GM21447 (cell line): ENCODE data around the gene COX6B2.
"Not testable (repeated sequence)": the region's sequence is repeated elsewhere in the genome, so short reads cannot be mapped to it uniquely, and the experiment has no call there.

Experiments
- ATAC-seq: cut with Tn5 transposase; IDR thresholded peaks from one replicate; pipeline ENCODE4 v1.9.1; 2021; ENCODE audit not compliant: unreplicated experiment

Gene COX6B2

GRCh38 chr19:55354698-55355212 lies at the start of gene COX6B2:
Gene COX6B2, minus strand, starts transcription at chr19:55354719. Its CDS starts 198 bp downstream, at chr19:55354521.
- ATAC-seq = no peak

GRCh38 chr19:55402509-55402908 lies 48.0 kb upstream of the COX6B2 start:
- no peak for ATAC-seq

GRCh38 chr19:55401390-55401789 lies 46.9 kb upstream of the COX6B2 start:
- not testable (repeated sequence) for ATAC-seq

DNA sequence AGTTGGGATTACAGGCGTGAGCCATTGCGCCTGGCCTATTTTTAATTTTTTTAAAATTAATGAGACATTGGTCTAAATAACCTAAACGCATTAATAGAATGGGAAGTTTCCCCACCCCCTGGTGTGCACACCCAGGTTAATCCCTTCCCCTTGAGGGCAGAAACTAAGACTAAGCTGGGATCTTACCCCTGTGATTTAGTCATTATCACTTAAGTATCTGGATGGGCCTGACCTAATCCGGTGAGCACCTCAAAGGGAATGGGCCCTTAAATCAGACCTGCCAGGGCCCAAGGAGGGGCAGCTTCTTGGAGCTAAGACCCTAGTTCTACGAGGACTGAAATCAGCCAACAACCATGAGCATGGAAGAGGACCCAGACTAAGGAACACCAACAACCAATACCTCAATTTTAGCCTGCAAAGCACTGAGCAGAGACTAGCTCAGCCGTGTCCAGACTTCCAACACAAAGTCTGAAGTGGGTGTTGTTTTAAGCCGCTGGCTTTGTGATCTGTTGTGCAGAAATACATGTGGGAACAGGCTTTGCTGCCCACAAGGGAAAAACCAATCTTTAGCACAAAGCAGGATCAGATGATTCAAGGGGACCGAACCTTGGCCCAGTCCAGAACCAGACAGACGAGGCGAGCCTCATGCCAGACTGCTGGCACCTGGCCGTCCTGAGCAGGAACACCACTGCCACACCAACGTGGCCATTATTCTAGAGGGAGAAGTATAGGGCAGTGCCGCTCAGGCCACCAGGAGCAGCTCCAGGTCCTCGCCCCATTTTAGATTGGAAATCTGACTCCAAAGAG lies 46.0 kb upstream of the COX6B2 start:
- no peak for ATAC-seq

GRCh38 chr19:55398200-55398925 lies 43.8 kb upstream of the COX6B2 start:
- no peak for ATAC-seq

DNA sequence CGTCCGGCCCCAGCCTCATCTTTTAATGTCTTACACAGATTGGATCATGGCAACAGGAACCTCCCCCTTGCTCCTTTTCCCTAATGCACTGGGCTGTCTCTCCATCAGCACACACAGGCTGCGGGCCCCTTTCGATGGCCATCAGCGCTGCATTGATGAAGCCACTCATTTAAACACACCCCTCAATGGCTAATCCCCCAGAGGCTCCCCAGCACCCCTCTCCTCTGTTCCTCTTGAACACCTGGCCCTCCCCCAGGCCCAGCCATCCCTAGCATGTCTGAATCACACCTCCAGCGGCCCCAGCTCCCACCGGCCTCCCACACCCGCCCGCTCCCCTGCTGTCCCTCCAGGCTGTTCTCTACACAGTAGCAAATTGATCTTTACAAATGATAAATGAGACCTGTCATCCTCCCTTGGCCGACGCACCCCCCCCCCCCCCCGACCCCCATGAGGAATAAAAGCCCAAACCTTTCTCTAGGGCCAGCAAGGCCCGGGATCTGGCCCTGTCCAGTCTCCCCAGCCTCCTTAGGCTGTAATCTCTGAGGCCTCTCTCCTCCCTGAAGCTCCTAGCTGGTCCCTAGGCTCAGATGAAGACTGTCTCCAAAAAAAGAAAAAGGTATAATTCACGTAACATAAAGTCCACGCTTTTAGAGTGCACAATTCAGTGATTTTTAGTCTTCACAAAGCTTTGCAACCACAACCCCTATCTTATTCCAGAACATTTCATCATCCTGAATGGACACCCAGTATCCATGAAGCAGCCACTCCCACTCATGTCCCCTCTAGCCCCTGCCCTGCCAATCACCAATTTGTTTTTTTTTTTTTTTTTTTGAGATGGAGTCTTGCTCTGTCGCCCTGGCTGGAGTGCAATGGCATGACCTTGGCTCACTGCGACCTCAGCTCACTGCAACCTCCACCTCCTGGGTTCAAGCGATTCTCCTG lies 38.6 kb upstream of the COX6B2 start:
- ATAC-seq = no peak

GRCh38 chr19:55391702-55392615 lies 37.4 kb upstream of the COX6B2 start:
- no peak for ATAC-seq

- no peak for ATAC-seq
These were observed 36.7 kb upstream of the COX6B2 start for GRCh38 chr19:55391191-55391670.

- no peak for ATAC-seq
These were observed 36.0 kb upstream of the COX6B2 start for GRCh38 chr19:55390461-55390880.

DNA sequence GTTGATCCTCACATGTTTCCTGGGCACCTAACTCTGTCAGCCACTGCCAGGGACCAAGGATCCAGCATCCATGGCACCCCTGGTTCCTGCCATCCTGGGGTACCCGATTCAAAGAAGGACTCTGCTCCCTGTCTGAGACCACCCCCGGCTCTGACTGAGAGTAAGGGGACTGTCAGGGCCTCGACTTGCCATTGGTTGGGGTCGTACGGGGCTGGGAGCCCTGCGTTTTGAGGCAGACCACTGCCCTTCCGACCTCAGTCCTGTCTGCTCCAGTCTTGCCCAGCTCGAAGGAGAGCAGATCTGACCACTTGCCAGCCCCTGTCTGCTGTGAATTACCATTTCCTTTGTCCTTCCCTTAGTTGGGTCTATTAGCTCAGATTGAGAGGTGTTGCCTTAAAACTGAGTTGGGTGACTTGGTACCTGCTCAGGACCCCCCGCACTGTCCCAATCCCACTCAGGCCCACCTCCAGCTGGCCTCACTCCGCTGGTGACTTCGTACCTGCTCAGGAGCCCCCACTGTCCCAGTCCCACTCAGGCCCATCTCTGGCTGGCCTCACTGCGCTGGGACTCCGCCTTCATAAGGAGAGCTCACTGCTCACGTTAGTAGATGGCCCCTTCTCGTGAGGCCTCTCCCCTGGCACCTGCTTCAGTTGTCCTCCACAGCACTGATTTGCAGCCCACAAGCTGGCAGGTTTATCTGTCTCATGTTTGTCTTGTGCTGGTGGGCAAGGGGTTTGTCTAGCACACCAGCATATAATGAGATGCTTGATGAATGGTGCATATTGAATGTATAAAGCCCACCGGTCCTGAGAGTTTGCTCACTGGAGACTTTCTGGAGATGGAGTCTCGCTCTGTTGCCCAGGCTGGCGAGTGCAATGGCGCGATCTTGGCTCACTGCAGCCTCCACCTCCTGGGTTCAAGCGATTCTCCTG lies 35.1 kb upstream of the COX6B2 start:
- ATAC-seq = no peak

GRCh38 chr19:55387736-55388497 lies 33.4 kb upstream of the COX6B2 start:
- no peak for ATAC-seq

- no peak for ATAC-seq
These were observed 32.0 kb upstream of the COX6B2 start for GRCh38 chr19:55386493-55386971.

DNA sequence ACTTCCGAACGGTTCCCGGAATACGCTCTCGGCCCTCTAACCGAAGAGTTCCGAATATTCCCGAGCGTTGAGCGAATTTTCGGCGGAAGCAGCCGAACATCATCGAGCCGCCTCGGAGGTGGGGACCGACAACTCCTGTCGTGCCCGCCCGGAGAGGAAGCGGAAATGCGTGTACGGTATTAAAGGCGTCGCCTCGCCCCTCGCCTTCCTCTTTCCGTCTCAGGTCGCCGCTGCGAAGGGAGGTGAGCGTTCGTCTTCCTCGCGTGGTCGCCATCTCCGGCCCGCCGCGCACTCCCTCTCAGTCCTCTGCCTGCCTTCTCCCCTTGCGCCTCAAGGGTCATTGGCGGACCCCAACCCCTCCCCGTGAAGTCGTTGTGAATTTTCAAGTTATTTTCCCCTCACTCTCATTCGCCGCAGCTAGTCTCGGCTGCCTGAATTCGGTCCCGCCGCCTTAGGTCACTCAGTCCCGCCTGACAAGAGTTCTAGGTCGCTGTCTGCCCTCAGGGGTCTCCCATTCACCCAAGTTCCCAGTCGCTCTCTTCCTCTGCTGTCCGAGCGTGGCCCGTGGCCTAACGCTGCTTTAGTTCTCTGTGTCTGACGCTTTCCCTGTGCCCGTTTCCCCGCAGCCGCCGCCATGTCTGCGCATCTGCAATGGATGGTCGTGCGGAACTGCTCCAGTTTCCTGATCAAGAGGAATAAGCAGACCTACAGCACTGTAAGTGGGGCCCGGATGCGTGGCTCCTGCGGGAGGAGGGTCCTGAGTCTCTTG lies 31.4 kb upstream of the COX6B2 start, which contains the start of gene RPL28:
RPL28 (plus strand) TSS at position 209 of the 769 bp plus-strand sequence; CDS start at position 635, 426 bp downstream.
- peak; percentile 54 for ATAC-seq

DNA sequence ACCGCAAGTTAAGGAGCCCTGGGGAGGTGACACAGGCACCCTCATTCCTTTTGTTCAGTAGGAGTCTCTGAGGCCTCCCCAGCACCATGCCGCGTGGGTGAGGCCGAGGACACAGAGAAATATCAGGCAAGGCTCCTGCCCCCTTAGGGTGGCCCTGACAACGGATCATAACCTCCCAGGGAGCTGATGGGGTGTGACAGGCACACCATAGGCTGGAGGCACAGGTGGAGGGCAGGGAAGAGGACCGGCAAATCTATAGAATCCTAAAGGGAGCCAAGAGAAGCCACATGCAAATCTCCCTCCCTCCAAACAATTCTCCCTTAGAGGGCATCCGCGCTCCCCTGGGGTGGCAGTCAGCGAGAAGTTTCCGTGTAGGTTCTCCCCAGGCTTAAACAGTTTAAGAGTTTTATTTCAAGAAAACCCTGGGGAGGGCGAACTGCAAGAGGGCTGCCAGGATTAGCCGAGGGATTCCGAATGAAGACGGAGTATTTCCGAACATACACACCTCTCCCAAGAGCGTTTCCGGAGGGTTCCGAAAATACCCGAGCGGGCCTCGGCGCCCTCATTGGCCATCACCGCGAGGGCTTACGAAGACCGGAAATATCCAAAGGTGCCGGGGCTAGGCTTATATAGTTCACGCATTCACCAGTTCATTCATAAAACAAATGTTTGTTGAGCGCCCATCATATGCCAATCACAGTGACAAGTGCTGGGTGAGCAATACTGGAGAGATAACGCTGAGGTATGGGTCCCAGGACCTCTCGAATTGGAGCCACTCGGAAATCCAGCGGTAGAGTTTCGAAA lies 30.6 kb upstream of the COX6B2 start:
- ATAC-seq = peak; percentile 55

GRCh38 chr19:55384131-55384919 lies 29.8 kb upstream of the COX6B2 start, which contains the start of gene TMEM238:
Gene TMEM238, minus strand, starts transcription at chr19:55384292. Its CDS starts 33 bp downstream, at chr19:55384259.
- ATAC-seq = no peak
